Cardiac muscle cell (in vitro differentiated cells and primary cell): Measurements from ENCODE around the gene IGF2R. TPM values are rescaled to one million over a fixed set of nuclear protein-coding genes. Genes with fewer than 3 reads are reported as not detected.

ENCODE experiments used
- DNase-seq, 2 donors: peaks; one replicate each; pipeline versions ENCODE4 v3.0.0 to v3.0.0-alpha.2; 2010 to 2017; ENCODE audit warnings: low read depth in 1 of 2, low spot score in 1 of 2
- H3K27ac ChIP-seq: fragments of 200-600 bp; sonication (generic); 2 replicates; pipeline ENCODE4 v1.5.1; 2016
- H3K27me3 ChIP-seq: fragments of 200-600 bp; sonication (generic); 2 replicates; pipeline ENCODE4 v1.6.0; 2016; ENCODE audit warnings: control low read depth
- H3K36me3 ChIP-seq: fragments of 200-600 bp; sonication (generic); 2 replicates; pipeline ENCODE4 v1.5.1; 2016; ENCODE audit warnings: control low read depth
- H3K4me1 ChIP-seq: fragments of 200-600 bp; sonication (generic); 2 replicates; pipeline ENCODE4 v1.8.1; 2017; ENCODE audit warnings: low read depth, mild to moderate bottlenecking, mixed run types
- H3K4me3 ChIP-seq: fragments of 200-600 bp; sonication (generic); 2 replicates; pipeline ENCODE4 v1.5.1; 2016; ENCODE audit warnings: mild to moderate bottlenecking
- H3K9me3 ChIP-seq: fragments of 200-600 bp; sonication (generic); 2 replicates; pipeline ENCODE4 v1.5.1; 2017; ENCODE audit warnings: low read depth, mild to moderate bottlenecking, control low read depth
- polyA plus RNA-seq: library from polyadenylated mRNA; unstranded; fragments of >200 nt; fragmentation: Nextera tagmentation; extraction: Ambion mirVana; gene quantifications from 2 replicates; pipeline ENCODE4 v1.2.1, GENCODE V29; 2016
- total RNA-seq: library from RNA; depleted of rRNA; stranded (reverse); fragments of >200 nt; gene quantifications from 2 replicates; pipeline ENCODE4 v1.2.3, GENCODE V29; 2016
- TF ChIP-seq, protein P1 (sequence below): IDR thresholded peaks from 2 replicates; pipeline ENCODE4 v1.5.1; 2012; ENCODE audit warnings: low read depth, mild to moderate bottlenecking, low read length

Gene IGF2R
- total and polyA plus RNA-seq, 2 experiments from 2014 or later = 25.8 to 45.4 TPM

DNA sequence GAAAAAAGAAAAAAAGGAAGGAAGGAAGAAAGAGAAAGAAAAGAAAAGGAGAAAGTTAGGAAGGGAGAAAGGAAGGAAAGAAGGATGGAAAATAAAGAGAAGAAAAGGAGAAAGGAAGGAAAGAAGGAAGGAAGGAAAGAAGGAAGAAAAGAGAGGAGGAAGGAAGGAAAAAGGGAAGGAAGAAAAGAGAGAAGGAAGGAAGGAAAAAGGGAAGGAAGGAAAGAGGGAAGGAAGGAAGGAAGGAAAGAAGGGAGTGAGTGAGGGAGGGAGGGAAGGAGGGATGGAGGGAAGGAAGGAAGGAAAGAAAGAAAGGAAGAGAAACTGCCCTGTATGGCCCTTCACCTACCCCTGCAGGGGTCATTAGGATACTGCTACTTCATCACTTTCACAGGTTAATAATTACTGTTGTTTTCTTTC is 12.9 kb upstream of the IGF2R start:
- no peaks in the 10 kb centered on the region for H3K27me3 ChIP-seq
- no peak overlapping the region for H3K4me3 ChIP-seq
- no peak overlapping the region for H3K27ac ChIP-seq
- H3K9me3 ChIP-seq = no peaks in the 10 kb centered on the region
- TF ChIP-seq, protein P1, sequence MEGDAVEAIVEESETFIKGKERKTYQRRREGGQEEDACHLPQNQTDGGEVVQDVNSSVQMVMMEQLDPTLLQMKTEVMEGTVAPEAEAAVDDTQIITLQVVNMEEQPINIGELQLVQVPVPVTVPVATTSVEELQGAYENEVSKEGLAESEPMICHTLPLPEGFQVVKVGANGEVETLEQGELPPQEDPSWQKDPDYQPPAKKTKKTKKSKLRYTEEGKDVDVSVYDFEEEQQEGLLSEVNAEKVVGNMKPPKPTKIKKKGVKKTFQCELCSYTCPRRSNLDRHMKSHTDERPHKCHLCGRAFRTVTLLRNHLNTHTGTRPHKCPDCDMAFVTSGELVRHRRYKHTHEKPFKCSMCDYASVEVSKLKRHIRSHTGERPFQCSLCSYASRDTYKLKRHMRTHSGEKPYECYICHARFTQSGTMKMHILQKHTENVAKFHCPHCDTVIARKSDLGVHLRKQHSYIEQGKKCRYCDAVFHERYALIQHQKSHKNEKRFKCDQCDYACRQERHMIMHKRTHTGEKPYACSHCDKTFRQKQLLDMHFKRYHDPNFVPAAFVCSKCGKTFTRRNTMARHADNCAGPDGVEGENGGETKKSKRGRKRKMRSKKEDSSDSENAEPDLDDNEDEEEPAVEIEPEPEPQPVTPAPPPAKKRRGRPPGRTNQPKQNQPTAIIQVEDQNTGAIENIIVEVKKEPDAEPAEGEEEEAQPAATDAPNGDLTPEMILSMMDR = no peak
- no peaks in the 10 kb centered on the region for H3K4me1 ChIP-seq
- no peaks in the 10 kb centered on the region for H3K36me3 ChIP-seq
- no peak for DNase-seq

DNA sequence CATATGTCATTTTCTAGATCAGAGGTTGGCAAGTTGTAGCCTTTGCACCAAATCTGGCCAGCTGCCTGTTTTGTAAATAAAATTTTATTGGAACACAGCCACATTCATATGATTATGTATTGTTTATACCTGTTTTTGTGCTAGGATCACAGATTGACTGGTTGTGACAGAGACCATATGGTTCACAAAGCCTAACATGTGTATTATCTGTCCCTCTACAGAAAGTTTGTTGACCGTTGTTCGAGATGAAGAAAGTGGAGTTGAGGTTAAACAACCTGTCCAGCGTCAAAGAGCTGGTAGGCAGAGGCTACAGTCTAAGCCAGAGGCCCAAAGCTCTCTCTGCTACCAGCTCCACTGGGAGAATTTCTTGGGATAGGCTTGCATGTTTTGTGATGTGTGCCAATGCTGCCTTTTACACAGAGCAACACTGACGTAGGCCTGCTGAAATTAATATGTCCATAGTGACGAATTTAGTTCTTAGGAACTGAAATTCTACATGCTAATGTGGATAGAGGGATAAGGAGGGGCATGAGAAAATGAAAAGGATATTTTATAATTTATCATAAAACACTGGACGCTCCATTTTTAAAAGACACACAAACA is 11.7 kb upstream of the IGF2R start:
- no peak overlapping the region for H3K27ac ChIP-seq
- no peak for DNase-seq
- no peak overlapping the region for H3K4me3 ChIP-seq
- no peaks in the 10 kb centered on the region for H3K4me1 ChIP-seq
- H3K36me3 ChIP-seq = no peaks in the 10 kb centered on the region
- TF ChIP-seq, protein P1 = no peak
- H3K27me3 ChIP-seq = peaks cover 10% of the 10 kb centered on the region
- H3K9me3 ChIP-seq = no peaks in the 10 kb centered on the region

DNA sequence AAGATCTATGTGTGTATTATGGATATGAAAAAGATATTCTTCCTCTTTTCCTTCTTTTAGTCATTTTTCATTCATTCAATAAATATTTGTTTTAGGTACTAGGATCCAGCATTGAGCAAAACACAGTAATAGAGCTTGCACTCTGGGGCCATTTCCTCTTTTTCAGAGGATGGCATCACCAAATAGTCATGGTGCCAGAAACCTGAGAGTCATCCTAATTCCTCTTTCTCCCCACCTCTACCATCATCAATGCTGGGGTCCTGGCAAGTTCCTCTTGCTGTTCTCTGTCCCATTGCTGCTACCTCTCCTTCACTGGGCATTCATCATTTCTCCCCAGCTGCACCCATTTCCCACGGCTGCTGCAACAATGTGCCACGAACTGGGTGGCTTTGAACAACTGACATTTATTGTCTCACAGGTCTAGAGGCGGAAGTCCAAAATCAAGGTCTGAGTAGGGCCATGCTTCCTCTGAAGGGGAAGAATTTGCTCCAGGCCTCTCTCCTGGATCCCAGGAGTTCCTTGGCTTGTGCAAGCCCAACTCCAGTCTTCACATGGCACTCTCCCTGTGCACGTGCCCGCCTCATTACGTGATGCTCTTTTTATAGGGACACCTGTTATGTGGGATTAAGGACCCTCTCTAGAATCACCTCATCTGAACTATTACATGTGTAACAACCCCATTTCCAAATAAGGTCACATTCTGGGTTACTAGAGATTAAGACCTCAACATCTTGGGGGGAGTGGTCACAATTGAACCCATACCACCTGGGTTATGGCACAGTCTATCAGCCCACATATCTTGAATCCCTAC is 9.5 kb upstream of the IGF2R start:
- TF ChIP-seq, protein P1 = no peak
- Histone ChIP-seq H3K27ac (no peak overlapping the region), H3K36me3 (no peaks in the 10 kb centered on the region), H3K9me3 (no peaks in the 10 kb centered on the region), H3K4me3 (no peak overlapping the region), H3K27me3 (peaks cover 32% of the 10 kb centered on the region), H3K4me1 (no peaks in the 10 kb centered on the region)
- no peak for DNase-seq

DNA sequence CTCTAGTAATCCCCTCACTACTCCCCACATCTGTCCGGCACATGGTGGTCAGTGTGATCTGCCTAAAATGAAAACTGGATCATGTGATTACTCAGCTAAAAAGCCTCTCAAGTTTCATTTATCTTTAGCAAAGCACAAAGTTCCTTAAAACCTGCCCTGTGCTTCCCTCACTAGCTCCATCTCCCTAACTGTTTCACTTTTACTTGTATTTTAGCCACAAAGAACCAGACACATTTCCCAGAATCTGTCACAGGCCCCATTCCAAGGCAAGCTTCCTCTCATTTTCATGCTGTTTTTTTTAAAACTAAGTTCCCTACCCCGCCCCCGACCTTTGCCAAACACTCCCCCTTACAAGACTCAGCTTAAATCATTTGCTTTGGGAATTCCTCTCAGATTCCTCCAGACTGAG is 8.9 kb upstream of the IGF2R start:
- H3K4me3 ChIP-seq = no peak overlapping the region
- H3K9me3 ChIP-seq = no peaks in the 10 kb centered on the region
- H3K36me3 ChIP-seq = no peaks in the 10 kb centered on the region
- H3K27me3 ChIP-seq = peaks cover 39% of the 10 kb centered on the region
- peak in 1 of 2 donors; percentile 65 for DNase-seq
- H3K4me1 ChIP-seq = no peaks in the 10 kb centered on the region
- TF ChIP-seq, protein P1 = no peak
- H3K27ac ChIP-seq = no peak overlapping the region

DNA sequence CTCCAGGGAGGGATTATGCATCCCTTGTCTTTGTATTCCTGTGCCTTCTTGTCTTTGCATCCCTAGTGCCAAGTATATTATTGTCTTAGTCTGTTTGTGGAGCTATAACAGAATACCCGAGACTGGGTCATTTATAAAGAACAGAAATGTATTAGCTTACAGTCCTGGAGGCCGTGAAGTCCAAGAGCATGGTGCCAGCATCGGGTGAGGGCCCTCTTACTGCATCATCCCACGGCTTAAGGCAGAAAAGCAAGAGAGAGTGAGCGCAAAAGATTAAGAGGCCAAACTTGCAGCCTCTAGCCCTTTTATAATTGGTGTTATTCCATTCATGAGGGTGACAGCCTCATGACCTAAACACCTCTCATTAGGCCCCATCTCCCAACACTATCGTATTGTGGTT is 8.4 kb upstream of the IGF2R start:
- H3K4me3 ChIP-seq = no peak overlapping the region
- no peaks in the 10 kb centered on the region for H3K9me3 ChIP-seq
- no peak overlapping the region for H3K27ac ChIP-seq
- TF ChIP-seq, protein P1 = no peak
- no peaks in the 10 kb centered on the region for H3K4me1 ChIP-seq
- no peak for DNase-seq
- no peaks in the 10 kb centered on the region for H3K36me3 ChIP-seq
- peaks cover 44% of the 10 kb centered on the region for H3K27me3 ChIP-seq
